ENCODE results near the gene PALLD.
A peak's percentile ranks its signal among the peaks of the same experiment; 100 is the strongest.
"Not testable (repeated sequence)": the region's sequence is repeated elsewhere in the genome, so short reads cannot be mapped to it uniquely, and the experiment has no call there.

The PALLD gene

DNA sequence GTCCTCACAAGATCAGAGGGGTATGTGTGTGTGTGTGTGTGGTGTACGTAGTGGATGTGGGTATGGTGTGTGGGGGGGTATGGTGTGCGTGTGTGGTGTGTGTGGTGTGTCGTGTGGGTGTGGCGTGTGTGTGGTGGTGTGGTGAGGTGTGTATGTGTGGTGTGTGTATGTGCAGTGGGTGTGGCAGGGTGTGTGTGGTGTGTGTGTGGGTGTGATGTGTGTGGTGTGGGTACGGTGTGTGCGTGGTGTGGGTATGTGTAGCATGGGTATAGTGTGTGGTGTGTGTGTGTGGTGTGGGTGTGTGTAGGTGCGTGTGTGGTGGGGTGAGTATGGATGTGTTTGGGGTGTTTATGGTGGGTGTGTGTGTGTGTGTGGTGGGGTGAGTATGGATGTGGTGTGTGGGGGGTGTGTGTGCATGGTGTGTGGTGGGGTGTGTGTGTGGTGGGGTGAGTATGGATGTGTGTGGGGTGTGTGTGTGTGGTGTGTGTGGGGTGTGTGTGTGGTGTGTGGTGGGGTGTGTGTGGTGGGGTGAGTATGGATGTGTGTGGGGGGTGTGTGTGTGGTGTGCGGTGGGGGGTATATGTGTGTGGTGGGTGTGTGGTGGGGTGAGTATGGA, 182.0 kb downstream of the PALLD start:
- no peak for DNase-seq (ENCODE audit: low spot score)

DNA sequence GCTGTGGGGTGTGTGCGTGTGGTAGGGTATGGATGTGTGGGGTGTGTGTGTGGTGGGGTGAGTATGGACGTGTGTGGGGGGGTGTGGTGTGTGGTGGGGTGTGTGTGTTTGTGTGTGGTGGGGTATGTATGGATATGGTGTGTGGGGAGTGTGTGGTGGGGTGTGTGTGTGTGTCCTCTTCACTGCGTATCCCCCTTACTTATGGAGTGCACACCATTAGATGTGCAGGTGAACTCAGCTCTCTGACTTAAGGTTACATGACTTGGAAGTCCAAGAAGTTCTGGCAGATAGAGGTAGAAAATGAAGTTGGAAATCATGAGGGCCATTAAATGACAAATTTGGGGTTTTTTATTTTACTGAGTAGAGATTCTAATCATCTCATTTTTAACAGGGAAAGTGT, 182.5 kb downstream of the PALLD start:
- no peak for DNase-seq (ENCODE audit: low spot score)

- DNase-seq (ENCODE audit: low spot score): peak; percentile 47
Observed at GRCh38 chr4:168679819-168680218, 183.0 kb downstream of the PALLD start.

DNA sequence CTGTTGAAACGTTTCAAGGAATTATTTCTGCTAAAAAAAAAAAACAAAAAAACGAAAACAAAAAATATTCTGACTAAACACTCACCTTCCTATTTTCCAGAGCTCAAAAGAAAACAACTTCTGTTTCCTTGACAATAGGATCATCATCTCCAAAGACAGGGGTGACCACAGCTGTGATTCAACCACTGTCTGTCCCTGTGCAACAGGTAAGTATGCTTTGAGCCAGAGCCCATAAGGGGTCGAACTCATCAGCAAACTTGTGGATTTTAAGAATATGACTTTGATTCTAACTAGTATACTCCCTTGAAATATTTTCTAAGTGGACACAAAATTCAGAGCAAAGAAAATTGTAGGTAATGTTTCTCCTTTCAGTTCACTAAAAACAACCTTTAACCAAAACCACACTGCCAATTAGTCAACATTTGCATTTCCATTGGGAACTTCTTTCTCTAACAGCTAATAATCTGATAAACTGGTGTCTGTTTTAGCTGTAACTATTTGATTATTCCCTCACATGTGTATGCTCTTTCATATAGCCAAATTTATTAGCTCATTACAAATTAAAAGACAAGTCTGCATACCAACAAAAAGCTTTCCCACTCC, 186.1 kb downstream of the PALLD start:
- DNase-seq (ENCODE audit: low spot score): no peak

- no peak for DNase-seq (ENCODE audit: low spot score)
Observed at GRCh38 chr4:168683595-168683994, 186.7 kb downstream of the PALLD start.

DNA sequence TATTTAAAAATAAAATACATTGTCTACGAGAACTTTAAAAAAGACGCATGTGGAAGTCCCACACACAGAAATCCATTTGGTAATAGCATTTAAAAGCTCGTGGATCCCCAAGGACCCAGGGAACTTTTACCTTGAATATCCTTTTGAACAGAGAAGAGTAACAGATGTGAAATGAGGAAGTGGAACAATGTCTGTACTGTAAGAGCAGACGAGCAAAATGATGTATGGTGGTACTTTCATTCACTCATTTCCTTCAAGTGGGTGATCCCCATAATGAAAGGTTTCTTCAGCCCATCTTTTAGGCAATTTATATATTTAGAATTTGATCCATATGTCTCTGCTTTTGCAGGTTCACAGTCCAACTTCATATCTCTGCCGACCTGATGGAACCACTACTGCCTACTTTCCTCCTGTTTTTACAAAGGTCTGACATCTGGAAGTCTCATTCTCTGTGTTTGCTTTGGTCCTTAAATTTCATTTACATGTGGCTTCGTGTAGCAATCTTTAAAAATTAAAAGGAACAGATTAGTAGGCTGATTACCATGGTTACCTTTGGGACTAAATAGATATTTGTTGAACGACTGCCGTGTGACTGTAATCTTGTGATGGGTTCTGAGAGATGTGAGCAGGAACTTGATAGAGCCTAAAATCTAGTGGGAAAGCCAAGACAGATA, 188.4 kb downstream of the PALLD start:
- no peak for DNase-seq (ENCODE audit: low spot score)

GRCh38 chr4:168688584-168688983, 191.7 kb downstream of the PALLD start:
- no peak for DNase-seq (ENCODE audit: low spot score)

- DNase-seq (ENCODE audit: low spot score): no peak
Observed at GRCh38 chr4:168689791-168690190, 192.9 kb downstream of the PALLD start.

DNA sequence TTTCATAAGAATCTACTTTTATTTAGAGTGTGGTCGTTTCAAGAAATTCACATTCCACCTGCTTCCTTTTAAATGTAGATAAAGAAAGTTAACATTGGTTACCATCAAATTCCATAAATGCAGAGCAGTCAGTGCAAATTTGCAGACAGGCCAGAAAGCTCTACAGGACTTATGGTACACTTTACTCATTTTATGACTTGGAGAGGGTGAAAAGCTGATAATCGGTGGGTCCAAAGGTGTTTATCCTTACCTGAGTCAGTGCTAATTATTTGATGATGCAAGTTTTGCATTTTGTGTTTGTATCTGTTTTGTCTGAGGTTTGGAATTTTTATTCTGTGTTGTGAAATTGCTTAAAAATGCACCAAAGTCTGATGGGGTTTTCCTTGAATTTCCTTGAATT, 193.3 kb downstream of the PALLD start:
- DNase-seq (ENCODE audit: low spot score): no peak

- DNase-seq (ENCODE audit: low spot score): no peak
Observed at GRCh38 chr4:168691631-168692369, 194.9 kb downstream of the PALLD start.

- no peak for DNase-seq (ENCODE audit: low spot score)
Observed at GRCh38 chr4:168693750-168694490, 197.1 kb downstream of the PALLD start.

DNA sequence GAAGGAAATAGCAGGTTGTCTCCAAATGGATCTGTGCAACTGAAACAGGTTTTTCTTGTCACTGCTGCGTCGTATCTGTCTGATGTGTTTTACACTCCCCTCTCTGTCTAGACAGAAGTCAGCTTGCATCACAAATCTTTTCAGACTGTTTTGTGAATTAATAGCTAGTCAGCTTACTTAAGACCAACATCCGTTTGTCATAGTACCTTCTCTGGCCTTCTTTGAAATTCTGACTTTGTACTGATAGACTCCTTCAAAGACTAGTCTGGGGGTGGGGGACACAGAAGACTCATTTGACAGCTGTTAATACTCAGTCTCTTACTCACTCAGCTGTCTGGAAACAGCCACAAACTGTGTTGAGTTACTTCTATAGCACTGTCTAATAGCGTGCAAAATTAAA, 197.8 kb downstream of the PALLD start:
- no peak for DNase-seq (ENCODE audit: low spot score)

DNA sequence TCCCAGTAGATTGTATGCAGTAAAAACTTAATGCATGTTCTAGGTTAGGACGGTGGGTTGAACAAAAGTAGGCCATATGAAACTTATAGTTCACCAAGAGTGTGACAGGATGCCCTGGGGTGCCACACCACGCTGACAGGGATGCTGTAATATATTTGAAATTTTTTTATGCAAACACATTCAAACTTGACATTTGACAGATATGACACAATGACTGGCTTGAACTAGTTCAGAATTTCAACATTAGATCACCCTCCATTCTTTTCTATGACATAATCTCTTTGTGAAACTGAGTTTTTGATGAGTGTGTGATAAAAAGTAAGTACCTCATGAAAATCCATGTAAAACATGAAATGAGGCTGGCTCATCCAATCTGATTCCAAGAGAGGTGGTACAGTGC, 198.4 kb downstream of the PALLD start:
- no peak for DNase-seq (ENCODE audit: low spot score)

GRCh38 chr4:168696280-168696679, 199.4 kb downstream of the PALLD start:
- DNase-seq (ENCODE audit: low spot score): no peak

- no peak for DNase-seq (ENCODE audit: low spot score)
Observed at GRCh38 chr4:168696826-168697225, 200.0 kb downstream of the PALLD start.

DNA sequence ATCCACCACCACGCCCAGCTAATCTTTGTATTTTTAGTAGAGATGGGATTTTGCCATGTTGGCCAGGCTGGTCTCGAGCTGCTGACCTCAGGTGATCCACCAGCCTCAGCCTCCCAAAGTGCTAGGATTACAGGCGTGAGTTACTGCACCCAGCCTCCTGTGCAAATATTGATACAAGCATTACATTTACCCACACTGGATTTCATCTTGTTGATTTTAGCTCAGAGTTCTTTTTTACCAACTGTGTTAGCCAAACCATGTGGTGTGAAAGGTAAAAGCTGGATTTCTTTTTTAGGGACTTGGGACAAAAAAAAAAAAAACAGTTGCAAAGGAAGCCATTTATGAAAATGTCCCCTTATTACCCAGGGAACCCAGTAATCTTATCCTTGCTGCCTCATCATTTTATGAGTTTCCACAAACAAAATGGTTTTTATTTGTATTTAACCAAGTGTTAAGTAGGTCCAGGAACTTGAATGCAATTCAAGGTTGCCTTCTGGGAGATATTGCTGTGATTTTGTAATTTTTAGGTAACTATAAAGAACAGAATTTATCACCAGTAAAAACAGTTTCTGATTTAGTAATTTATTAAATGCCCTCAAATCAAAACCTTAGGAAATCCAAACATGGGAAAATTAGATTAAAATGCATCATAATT, 202.5 kb downstream of the PALLD start:
- no peak for DNase-seq (ENCODE audit: low spot score)

- no peak for DNase-seq (ENCODE audit: low spot score)
Observed at GRCh38 chr4:168701061-168701460, 204.2 kb downstream of the PALLD start.

- not testable (repeated sequence) for DNase-seq (ENCODE audit: low spot score)
Observed at GRCh38 chr4:168702581-168703087, 205.8 kb downstream of the PALLD start.

GRCh38 chr4:168705121-168705520, 208.3 kb downstream of the PALLD start:
- no peak for DNase-seq (ENCODE audit: low spot score)

GRCh38 chr4:168707205-168707604, 210.4 kb downstream of the PALLD start:
- no peak for DNase-seq (ENCODE audit: low spot score)

GRCh38 chr4:168708108-168708507, 211.3 kb downstream of the PALLD start:
- no peak for DNase-seq (ENCODE audit: low spot score)
